Measurements from ENCODE around the gene AGBL4.

AGBL4 gene

DNA sequence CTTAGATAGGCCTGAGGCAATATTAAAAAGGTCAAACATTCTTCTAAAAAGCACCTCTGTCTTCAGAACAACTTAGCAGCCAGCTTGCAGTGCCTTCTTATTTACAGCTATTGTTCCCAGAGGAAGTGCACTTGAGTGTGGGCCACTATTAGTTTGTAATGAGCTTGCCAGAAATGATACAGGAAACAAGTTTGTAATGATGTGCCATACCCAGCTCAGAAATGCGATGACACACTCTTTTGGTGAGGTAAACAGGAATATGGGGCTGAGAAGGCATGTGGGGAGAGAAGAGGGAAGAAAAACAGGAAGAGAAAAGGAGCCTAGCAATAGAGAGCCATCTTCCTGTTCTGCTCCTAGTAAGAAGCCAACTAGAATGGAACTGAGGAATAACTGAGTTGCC, 295.4 kb downstream of the AGBL4 start:
- TF ChIP-seq CTCF (IDR thresholded peaks at IDR 0.05; ENCODE audit: low read length) (no peak), EZH2 (IDR thresholded peaks at IDR 0.05; ENCODE audit: borderline replicate concordance, low read length) (no peak)
- H3K36me3 ChIP-seq (ENCODE audit: insufficient read depth, low read length) = no peaks in the 10 kb centered on the region
- no peak overlapping the region for H3K4me2 ChIP-seq (ENCODE audit: low read length)
- H3K4me3 ChIP-seq (ENCODE audit: low read depth, low read length, poor library complexity, severe bottlenecking) = no peak overlapping the region
- no peaks in the 10 kb centered on the region for H3K9me3 ChIP-seq (ENCODE audit: low read length)
- no peaks in the 10 kb centered on the region for H3K4me1 ChIP-seq (ENCODE audit: insufficient read depth, low read length, severe bottlenecking)
- no peaks in the 10 kb centered on the region for H3K79me2 ChIP-seq (ENCODE audit: insufficient read depth, low read length)
- no peaks in the 10 kb centered on the region for H3K27me3 ChIP-seq (ENCODE audit: insufficient read depth, low read length)
- no peaks in the 10 kb centered on the region for H3K9me2 ChIP-seq (ENCODE audit: low read depth, low read length)
- no peaks in the 10 kb centered on the region for H3F3A ChIP-seq (ENCODE audit: insufficient read depth, low read length)
- no peak overlapping the region for H3K27ac ChIP-seq (ENCODE audit: low read depth, low read length, poor library complexity, severe bottlenecking)
- no peak overlapping the region for H2AFZ ChIP-seq (ENCODE audit: low read length)
- H3K9ac ChIP-seq (ENCODE audit: low read length) = no peak overlapping the region
- H4K20me1 ChIP-seq (ENCODE audit: insufficient read depth, low read length) = no peaks in the 10 kb centered on the region

GRCh38 chr1:49723662-49724061, 300.1 kb downstream of the AGBL4 start:
- no peaks in the 10 kb centered on the region for H4K20me1 ChIP-seq (ENCODE audit: insufficient read depth, low read length)
- no peaks in the 10 kb centered on the region for H3K36me3 ChIP-seq (ENCODE audit: insufficient read depth, low read length)
- H3K27me3 ChIP-seq (ENCODE audit: insufficient read depth, low read length) = no peaks in the 10 kb centered on the region
- H3K4me2 ChIP-seq (ENCODE audit: low read length) = no peak overlapping the region
- H3F3A ChIP-seq (ENCODE audit: insufficient read depth, low read length) = no peaks in the 10 kb centered on the region
- H3K9ac ChIP-seq (ENCODE audit: low read length) = no peak overlapping the region
- no peak overlapping the region for H2AFZ ChIP-seq (ENCODE audit: low read length)
- TF ChIP-seq EZH2 (IDR thresholded peaks at IDR 0.05; ENCODE audit: borderline replicate concordance, low read length) (no peak), CTCF (IDR thresholded peaks at IDR 0.05; ENCODE audit: low read length) (no peak)
- no peak overlapping the region for H3K27ac ChIP-seq (ENCODE audit: low read depth, low read length, poor library complexity, severe bottlenecking)
- no peaks in the 10 kb centered on the region for H3K79me2 ChIP-seq (ENCODE audit: insufficient read depth, low read length)
- H3K9me2 ChIP-seq (ENCODE audit: low read depth, low read length) = no peaks in the 10 kb centered on the region
- no peaks in the 10 kb centered on the region for H3K9me3 ChIP-seq (ENCODE audit: low read length)
- no peak overlapping the region for H3K4me3 ChIP-seq (ENCODE audit: low read depth, low read length, poor library complexity, severe bottlenecking)
- no peaks in the 10 kb centered on the region for H3K4me1 ChIP-seq (ENCODE audit: insufficient read depth, low read length, severe bottlenecking)

DNA sequence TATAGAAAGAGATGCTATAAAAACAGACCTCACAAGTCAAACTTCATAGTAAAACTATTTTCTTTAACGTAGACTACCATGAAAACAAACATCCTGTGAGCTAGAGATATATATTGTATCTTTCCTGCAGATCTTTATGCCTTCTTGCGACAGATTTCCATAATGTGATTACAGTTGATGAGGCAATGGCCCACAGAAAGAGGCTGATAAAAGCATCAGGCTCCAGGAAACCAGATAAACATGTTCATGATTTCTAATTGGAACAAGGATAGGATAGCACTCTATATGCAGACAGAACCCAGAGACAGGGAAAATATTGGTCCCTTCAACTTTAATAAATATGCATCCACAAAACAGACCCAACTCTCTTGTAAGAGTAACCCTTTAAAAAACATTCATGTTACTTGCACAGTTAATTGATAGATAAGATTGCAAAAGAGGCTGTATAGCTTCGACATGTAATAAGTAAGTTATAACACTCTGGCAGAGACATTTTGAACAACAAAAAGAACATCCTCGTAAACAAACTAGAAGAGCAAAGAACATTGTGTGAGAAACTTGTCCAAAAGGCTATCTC, 329.4 kb downstream of the AGBL4 start:
- no peaks in the 10 kb centered on the region for H3F3A ChIP-seq (ENCODE audit: insufficient read depth, low read length)
- H3K4me1 ChIP-seq (ENCODE audit: insufficient read depth, low read length, severe bottlenecking) = no peaks in the 10 kb centered on the region
- no peaks in the 10 kb centered on the region for H3K9me2 ChIP-seq (ENCODE audit: low read depth, low read length)
- no peak overlapping the region for H3K27ac ChIP-seq (ENCODE audit: low read depth, low read length, poor library complexity, severe bottlenecking)
- H3K9me3 ChIP-seq (ENCODE audit: low read length) = no peaks in the 10 kb centered on the region
- TF ChIP-seq EZH2 (IDR thresholded peaks at IDR 0.05; ENCODE audit: borderline replicate concordance, low read length) (no peak), CTCF (IDR thresholded peaks at IDR 0.05; ENCODE audit: low read length) (no peak)
- H3K79me2 ChIP-seq (ENCODE audit: insufficient read depth, low read length) = no peaks in the 10 kb centered on the region
- H3K9ac ChIP-seq (ENCODE audit: low read length) = no peak overlapping the region
- H3K27me3 ChIP-seq (ENCODE audit: insufficient read depth, low read length) = no peaks in the 10 kb centered on the region
- no peak overlapping the region for H2AFZ ChIP-seq (ENCODE audit: low read length)
- no peaks in the 10 kb centered on the region for H3K36me3 ChIP-seq (ENCODE audit: insufficient read depth, low read length)
- no peak overlapping the region for H3K4me2 ChIP-seq (ENCODE audit: low read length)
- no peak overlapping the region for H3K4me3 ChIP-seq (ENCODE audit: low read depth, low read length, poor library complexity, severe bottlenecking)
- H4K20me1 ChIP-seq (ENCODE audit: insufficient read depth, low read length) = no peaks in the 10 kb centered on the region

All from OCI-LY1 (cell line).